Caco-2 (cell line): ENCODE measurements around the gene COG1. TPM values are rescaled to one million over a fixed set of nuclear protein-coding genes. Genes with fewer than 3 reads are reported as not detected.
A peak's percentile ranks its signal among the peaks of the same experiment; 100 is the strongest.

Experiments used
- BruUV-seq: library from RNA; stranded (reverse); fragments of 400-500 nt; replicated peaks from 2 replicates; lab custom pipeline; 2021; lab: Mats Ljungman, UMichigan
- CTCF ChIA-PET: fragments of 300-600 bp; sonication (Branson Sonifier 250); formaldehyde crosslinking; loops from one replicate; lab custom pipeline; 2022; ENCODE audit warnings: antibody characterized with exemption; lab: Charles Lee
- POLR2A ChIA-PET: fragments of 300-600 bp; sonication (Branson Sonifier 250); formaldehyde crosslinking; loops from one replicate; lab custom pipeline; 2022; ENCODE audit warnings: antibody characterized with exemption; lab: Charles Lee
- DNase-seq, 2 experiments: peaks; one replicate each; pipeline versions ENCODE4 v3.0.0 to v3.0.0-alpha.2; 2020 to 2022
- H3K27me3 ChIP-seq: replicated peaks from 2 replicates; pipeline ENCODE4 v1.6.0; 2011; ENCODE audit warnings: low read length; ENCODE audit not compliant: control insufficient read depth, insufficient read depth
- H3K36me3 ChIP-seq: 2 replicates; pipeline ENCODE4 v1.5.1; 2011; ENCODE audit warnings: low read length; ENCODE audit not compliant: control insufficient read depth, insufficient read depth
- H3K4me1 ChIP-seq: fragments of 250-450 bp; sonication (Bioruptor Pico); 2 replicates; pipeline ENCODE4 v1.5.1; 2020; ENCODE audit warnings: mild to moderate bottlenecking
- H3K4me3 ChIP-seq: 2 replicates; pipeline ENCODE4 v1.5.1; 2011; ENCODE audit warnings: low read depth, mild to moderate bottlenecking, control low read depth, low read length
- H3K9me3 ChIP-seq: fragments of 250-450 bp; sonication (Bioruptor Pico); 2 replicates; pipeline ENCODE4 v1.5.1; 2020; ENCODE audit warnings: mild to moderate bottlenecking, moderate library complexity
- H3K27ac Mint-ChIP-seq: one replicate; pipeline ENCODE4 v1.8.0; 2022; ENCODE audit warnings: mixed read lengths; ENCODE audit not compliant: unreplicated experiment
- H3K27me3 Mint-ChIP-seq: one replicate; pipeline ENCODE4 v1.8.0; 2022; ENCODE audit warnings: mixed read lengths; ENCODE audit not compliant: insufficient read depth, unreplicated experiment
- H3K36me3 Mint-ChIP-seq: one replicate; pipeline ENCODE4 v1.8.0; 2022; ENCODE audit warnings: mild to moderate bottlenecking, mixed read lengths; ENCODE audit not compliant: insufficient read depth, unreplicated experiment
- H3K4me1 Mint-ChIP-seq: one replicate; pipeline ENCODE4 v1.8.0; 2022; ENCODE audit warnings: low read depth, mixed read lengths; ENCODE audit not compliant: unreplicated experiment
- H3K4me3 Mint-ChIP-seq: one replicate; pipeline ENCODE4 v1.8.0; 2022; ENCODE audit warnings: mild to moderate bottlenecking, moderate library complexity, mixed read lengths; ENCODE audit not compliant: unreplicated experiment
- H3K9me3 Mint-ChIP-seq: one replicate; pipeline ENCODE4 v1.8.0; 2022; ENCODE audit warnings: mixed read lengths; ENCODE audit not compliant: unreplicated experiment
- CTCF ChIP-seq, 2 experiments: fragments of 200-600 bp in 1 of 2; IDR thresholded peaks; 1 replicate in 1 of 2; 2 replicates in 1 of 2; pipeline versions ENCODE4 v1.5.1 to v1.8.0; 2011 to 2022; ENCODE audit warnings: antibody characterized with exemption in 1 of 2, control low read depth in 1 of 2, inconsistent platforms in 1 of 2, low read depth in 1 of 2, low read length in 1 of 2, mild to moderate bottlenecking in 1 of 2, moderate library complexity in 1 of 2; ENCODE audit not compliant: insufficient read depth in 1 of 2, severe bottlenecking in 1 of 2, unreplicated experiment in 1 of 2
- intact Hi-C: fragments of 100-400 bp; cut with micrococcal nuclease; formaldehyde crosslinking; loops from one replicate; pipeline ENCODE4 v1.10.0; 2022; ENCODE audit not compliant: unreplicated experiment
- total RNA-seq: library from RNA; stranded (reverse); gene quantifications from 2 replicates; pipeline ENCODE4 v1.2.3, GENCODE V29; 2022

Gene COG1
- total RNA-seq, 1 experiment from 2014 or later = 36.8 TPM

- Mint-ChIP-seq H3K27ac (peak overlapping the region; percentile 27), H3K9me3 (no peaks in the 10 kb centered on the region), H3K36me3 (peaks cover 32% of the 10 kb centered on the region), H3K4me1 (no peaks in the 10 kb centered on the region), H3K4me3 (no peak overlapping the region), H3K27me3 (no peaks in the 10 kb centered on the region)
- Histone ChIP-seq H3K4me3 (no peak overlapping the region), H3K9me3 (no peaks in the 10 kb centered on the region), H3K36me3 (no peaks in the 10 kb centered on the region), H3K27me3 (no peaks in the 10 kb centered on the region), H3K4me1 (no peaks in the 10 kb centered on the region)
- no TSS peak for BruUV-seq
- peak in 1 of 2 experiments; percentile 22 for TF ChIP-seq CTCF (IDR thresholded peaks at IDR 0.05; ENCODE audit: insufficient read depth in 1 of 2, low read depth in 1 of 2, low read length in 1 of 2, severe bottlenecking in 1 of 2, unreplicated experiment in 1 of 2)
- ChIA-PET CTCF (no interaction called here), POLR2A (no interaction called here)
- no peak for DNase-seq
- intact Hi-C loops = no loop called here
Observed at GRCh38 chr17:73215447-73215846, 22.6 kb downstream of the COG1 start.

- POLR2A ChIA-PET = no interaction called here
- TF ChIP-seq CTCF (IDR thresholded peaks at IDR 0.05; ENCODE audit: insufficient read depth in 1 of 2, low read depth in 1 of 2, low read length in 1 of 2, severe bottlenecking in 1 of 2, unreplicated experiment in 1 of 2) = no peak
- intact Hi-C loops = no loop called here
- H3K36me3 ChIP-seq = no peaks in the 10 kb centered on the region
- Mint-ChIP-seq H3K36me3 (peaks cover 21% of the 10 kb centered on the region), H3K27me3 (no peaks in the 10 kb centered on the region), H3K27ac (no peak overlapping the region), H3K4me1 (peaks cover 15% of the 10 kb centered on the region), H3K9me3 (no peaks in the 10 kb centered on the region), H3K4me3 (no peak overlapping the region)
- no peak for DNase-seq
- H3K4me1 ChIP-seq = peaks cover 20% of the 10 kb centered on the region
- H3K4me3 ChIP-seq = no peak overlapping the region
- H3K9me3 ChIP-seq = no peaks in the 10 kb centered on the region
- BruUV-seq = no TSS peak
- CTCF ChIA-PET = no interaction called here
- H3K27me3 ChIP-seq = no peaks in the 10 kb centered on the region
Observed at GRCh38 chr17:73223626-73224230, 30.9 kb downstream of the COG1 start.

- no peak overlapping the region for H3K4me3 ChIP-seq
- ChIA-PET POLR2A (no interaction called here), CTCF (no interaction called here)
- H3K27me3 Mint-ChIP-seq = no peaks in the 10 kb centered on the region
- BruUV-seq = no TSS peak
- peaks cover 20% of the 10 kb centered on the region for H3K4me1 Mint-ChIP-seq
- no peak for DNase-seq
- TF ChIP-seq CTCF (IDR thresholded peaks at IDR 0.05; ENCODE audit: insufficient read depth in 1 of 2, low read depth in 1 of 2, low read length in 1 of 2, severe bottlenecking in 1 of 2, unreplicated experiment in 1 of 2) = no peak
- H3K27me3 ChIP-seq = no peaks in the 10 kb centered on the region
- intact Hi-C loops = no loop called here
- H3K4me3 Mint-ChIP-seq = no peak overlapping the region
- no peak overlapping the region for H3K27ac Mint-ChIP-seq
- H3K4me1 ChIP-seq = peaks cover 25% of the 10 kb centered on the region
- H3K36me3 ChIP-seq = no peaks in the 10 kb centered on the region
- peaks cover 21% of the 10 kb centered on the region for H3K36me3 Mint-ChIP-seq
- H3K9me3 ChIP-seq = no peaks in the 10 kb centered on the region
- no peaks in the 10 kb centered on the region for H3K9me3 Mint-ChIP-seq
Observed at GRCh38 chr17:73224237-73224636, 31.4 kb downstream of the COG1 start.
